SK-N-SH (cell line): ENCODE data around the gene SIK2. TPM values are rescaled to one million over a fixed set of nuclear protein-coding genes. Genes with fewer than 3 reads are reported as not detected.

Experiments
- CTCF ChIA-PET: fragments of 300-600, 350-600 bp; formaldehyde crosslinking; extraction: SDS; loops from one replicate; lab custom pipeline; 2021; lab: Yijun Ruan, JAX
- POLR2A ChIA-PET: fragments of 350-600 bp; sonication (Branson Sonifier 250); formaldehyde crosslinking; extraction: SDS; loops from one replicate; lab custom pipeline; 2020; ENCODE audit warnings: antibody characterized with exemption, inconsistent platforms; lab: Yijun Ruan, JAX
- DNase-seq: peaks from one replicate; pipeline ENCODE4 v3.0.0; 2012
- H2AFZ ChIP-seq: fragments of 200-600 bp; sonication (generic); 2 replicates; pipeline ENCODE4 v1.8.1; 2016; ENCODE audit warnings: antibody characterized with exemption, mild to moderate bottlenecking, low read depth
- H3F3A ChIP-seq: fragments of 200-600 bp; sonication (generic); replicated peaks from 2 replicates; pipeline ENCODE3; 2016; ENCODE audit warnings: antibody characterized with exemption, mild to moderate bottlenecking; ENCODE audit not compliant: insufficient read depth
- H3K27ac ChIP-seq, 2 experiments: fragments of 200-500 bp in 1 of 2; fragments of 200-600 bp in 1 of 2; sonication (Bioruptor generic) in 1 of 2; sonication (generic), shearing (Covaris generic) in 1 of 2; 2 replicates each; pipeline versions ENCODE4 v1.5.1 to v1.6.1; 2014 to 2016; ENCODE audit warnings: low read depth in 2 of 2, inconsistent platforms in 1 of 2, low read length in 1 of 2, mild to moderate bottlenecking in 1 of 2, mixed read lengths in 1 of 2
- H3K27me3 ChIP-seq: fragments of 200-600 bp; sonication (generic), shearing (Covaris generic); 2 replicates; pipeline ENCODE4 v1.6.1; 2016; ENCODE audit warnings: mixed run types; ENCODE audit not compliant: insufficient read depth
- H3K36me3 ChIP-seq, 2 experiments: fragments of 200-500 bp in 1 of 2; fragments of 200-600 bp in 1 of 2; sonication (Bioruptor generic) in 1 of 2; sonication (generic) in 1 of 2; replicated peaks in 1 of 2; 2 replicates each; pipeline versions ENCODE3 to v1.5.1; 2014 to 2016; ENCODE audit warnings: low read length in 1 of 2, mild to moderate bottlenecking in 1 of 2; ENCODE audit not compliant: insufficient read depth in 2 of 2, control insufficient read depth in 1 of 2
- H3K4me1 ChIP-seq, 2 experiments: fragments of 200-500 bp in 1 of 2; fragments of 200-600 bp in 1 of 2; sonication (Bioruptor generic) in 1 of 2; sonication (generic), shearing (Covaris generic) in 1 of 2; 2 replicates each; pipeline versions ENCODE4 v1.5.1 to v1.6.1; 2014 to 2016; ENCODE audit warnings: low read depth in 1 of 2, low read length in 1 of 2, mixed run types in 1 of 2; ENCODE audit not compliant: insufficient read depth in 2 of 2, control insufficient read depth in 1 of 2
- H3K4me2 ChIP-seq: fragments of 200-600 bp; sonication (generic), shearing (Covaris generic); 2 replicates; pipeline ENCODE4 v1.6.1; 2017; ENCODE audit warnings: mixed run types
- H3K4me3 ChIP-seq, 2 experiments: fragments of 200-500 bp in 1 of 2; fragments of 200-600 bp in 1 of 2; sonication (Bioruptor generic) in 1 of 2; sonication (generic), shearing (Covaris generic) in 1 of 2; 2 replicates each; pipeline versions ENCODE4 v1.5.1 to v1.8.1; 2014 to 2016; ENCODE audit warnings: low read depth in 2 of 2, inconsistent platforms in 1 of 2, low read length in 1 of 2, mild to moderate bottlenecking in 1 of 2, mixed read lengths in 1 of 2, moderate library complexity in 1 of 2
- H3K79me2 ChIP-seq: fragments of 200-600 bp; sonication (generic); 2 replicates; pipeline ENCODE4 v1.8.1; 2017; ENCODE audit warnings: mild to moderate bottlenecking; ENCODE audit not compliant: insufficient read depth
- H3K9ac ChIP-seq: fragments of 200-600 bp; sonication (generic); 2 replicates; pipeline ENCODE4 v1.6.1; 2017; ENCODE audit warnings: mixed run types
- H3K9me2 ChIP-seq: fragments of 200-600 bp; sonication (generic); 2 replicates; pipeline ENCODE4 v1.6.1; 2017; ENCODE audit warnings: mixed run types
- H3K9me3 ChIP-seq: fragments of 200-600 bp; sonication (generic); 2 replicates; pipeline ENCODE4 v1.6.1; 2017; ENCODE audit warnings: mixed run types, mild to moderate bottlenecking, moderate library complexity
- H4K20me1 ChIP-seq: fragments of 200-600 bp; sonication (generic); 2 replicates; pipeline ENCODE4 v1.6.1; 2017; ENCODE audit warnings: mild to moderate bottlenecking, mixed run types; ENCODE audit not compliant: insufficient read depth
- CHD2 ChIP-seq: fragments of 150-350 bp; IDR thresholded peaks from 2 replicates; pipeline ENCODE4 v1.6.1; 2018; ENCODE audit warnings: low read length; ENCODE audit not compliant: partially characterized antibody
- ELF1 ChIP-seq: IDR thresholded peaks from 2 replicates; pipeline ENCODE4 v1.4.0; 2012
- EP300 ChIP-seq, 2 experiments: IDR thresholded peaks; 2 replicates each; pipeline versions ENCODE4 v1.4.0 to v1.6.1; 2012; ENCODE audit warnings: borderline replicate concordance in 1 of 2, low read depth in 1 of 2, low read length in 1 of 2
- EZH2phosphoT487 ChIP-seq: fragments of 200-600 bp; sonication (generic); IDR thresholded peaks from 2 replicates; pipeline ENCODE4 v1.6.1; 2017; ENCODE audit warnings: low read depth, mixed run types, mild to moderate bottlenecking, antibody characterized with exemption, moderate library complexity, borderline replicate concordance
- FOSL2 ChIP-seq: IDR thresholded peaks from 2 replicates; pipeline ENCODE4 v1.4.0; 2012; ENCODE audit warnings: low read depth, mild to moderate bottlenecking, moderate library complexity, borderline replicate concordance
- GABPA ChIP-seq: IDR thresholded peaks from 2 replicates; pipeline ENCODE4 v1.4.0; 2012; ENCODE audit warnings: low read depth, mild to moderate bottlenecking
- GATA2 ChIP-seq: sonication (generic); formaldehyde crosslinking; IDR thresholded peaks from 2 replicates; pipeline ENCODE4 v1.5.0; 2020; ENCODE audit warnings: mild to moderate bottlenecking, missing genetic modification reagents
- JUND ChIP-seq: IDR thresholded peaks from 2 replicates; pipeline ENCODE4 v1.4.0; 2012
- MEF2A ChIP-seq: IDR thresholded peaks from 2 replicates; pipeline ENCODE4 v1.4.0; 2012; ENCODE audit warnings: low read depth, borderline replicate concordance
- RCOR1 ChIP-seq: fragments of 150-350 bp; IDR thresholded peaks from 2 replicates; pipeline ENCODE4 v1.6.1; 2017; ENCODE audit warnings: antibody characterized with exemption, low read length
- REST ChIP-seq: IDR thresholded peaks from 2 replicates; pipeline ENCODE4 v1.6.1; 2012; ENCODE audit warnings: mild to moderate bottlenecking, low read depth, low read length, moderate library complexity
- SIN3A ChIP-seq: IDR thresholded peaks from 2 replicates; pipeline ENCODE4 v1.6.1; 2012; ENCODE audit warnings: low read depth, mild to moderate bottlenecking, low read length, moderate library complexity, borderline replicate concordance
- TAF1 ChIP-seq: IDR thresholded peaks from 2 replicates; pipeline ENCODE4 v1.6.1; 2012; ENCODE audit warnings: low read depth, mild to moderate bottlenecking, low read length, moderate library complexity, borderline replicate concordance
- TCF12 ChIP-seq: IDR thresholded peaks from 2 replicates; pipeline ENCODE4 v1.4.0; 2012
- USF2 ChIP-seq: fragments of 150-350 bp; IDR thresholded peaks from 2 replicates; pipeline ENCODE4 v1.6.1; 2017; ENCODE audit warnings: antibody characterized with exemption, low read length, low read depth, borderline replicate concordance
- YY1 ChIP-seq: IDR thresholded peaks from 2 replicates; pipeline ENCODE4 v1.4.0; 2012; ENCODE audit warnings: low read depth, mild to moderate bottlenecking
- ZBTB33 ChIP-seq: IDR thresholded peaks from 2 replicates; pipeline ENCODE4 v1.4.0; 2012; ENCODE audit warnings: low read depth, borderline replicate concordance
- WGBS: methylation state at CpG from one replicate; pipeline ENCODE4 v1.1.6; 2017; ENCODE audit warnings: low lambda C conversion rate; 5-methylcytosine and 5-hydroxymethylcytosine counted together
- polyA plus RNA-seq, 3 experiments: library from polyadenylated mRNA; depleted of rRNA; stranded (reverse); fragments of >200 nt; gene quantifications; 2 replicates each; pipeline ENCODE4 v1.2.3, GENCODE V29; 2012
- TF ChIP-seq, protein P1 (sequence below): fragments of 150-350 bp; IDR thresholded peaks from 2 replicates; pipeline ENCODE4 v1.6.1; 2016; ENCODE audit warnings: mild to moderate bottlenecking, low read depth, low read length
- TF ChIP-seq, protein P2 (sequence below): IDR thresholded peaks from 2 replicates; pipeline ENCODE4 v1.4.0; 2012; ENCODE audit warnings: low read depth

SIK2 gene
- polyA plus RNA-seq, 1 of the 3 experiments (the other 2 are of a cell fraction) = 8.9 TPM

- peaks cover 1 to 14% of the 10 kb centered on the region in 2 experiments; a peak in 3 of 4 replicates for H3K4me1 ChIP-seq
- CTCF ChIA-PET = interaction anchor here (0.7 to 1.2 kb wide), 3 partner anchors 20 to 138 kb away, joined by 3 read pairs; no protein-coding TSS in a partner anchor
- H3K4me3 ChIP-seq = no peak overlapping the region
- TF ChIP-seq GABPA (no peak), EZH2phosphoT487 (no peak), TAF1 (no peak), ELF1 (no peak), YY1 (no peak), GATA2 (CRISPR knock-in tag) (no peak), ZBTB33 (no peak), JUND (no peak), EP300 (IDR thresholded peaks at IDR 0.05; ENCODE audit: borderline replicate concordance in 1 of 2, low read depth in 1 of 2, low read length in 1 of 2) (no peak), RCOR1 (no peak)
- TF ChIP-seq, protein P1, sequence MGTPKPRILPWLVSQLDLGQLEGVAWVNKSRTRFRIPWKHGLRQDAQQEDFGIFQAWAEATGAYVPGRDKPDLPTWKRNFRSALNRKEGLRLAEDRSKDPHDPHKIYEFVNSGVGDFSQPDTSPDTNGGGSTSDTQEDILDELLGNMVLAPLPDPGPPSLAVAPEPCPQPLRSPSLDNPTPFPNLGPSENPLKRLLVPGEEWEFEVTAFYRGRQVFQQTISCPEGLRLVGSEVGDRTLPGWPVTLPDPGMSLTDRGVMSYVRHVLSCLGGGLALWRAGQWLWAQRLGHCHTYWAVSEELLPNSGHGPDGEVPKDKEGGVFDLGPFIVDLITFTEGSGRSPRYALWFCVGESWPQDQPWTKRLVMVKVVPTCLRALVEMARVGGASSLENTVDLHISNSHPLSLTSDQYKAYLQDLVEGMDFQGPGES = no peak
- TF ChIP-seq, protein P2, sequence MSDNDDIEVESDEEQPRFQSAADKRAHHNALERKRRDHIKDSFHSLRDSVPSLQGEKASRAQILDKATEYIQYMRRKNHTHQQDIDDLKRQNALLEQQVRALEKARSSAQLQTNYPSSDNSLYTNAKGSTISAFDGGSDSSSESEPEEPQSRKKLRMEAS = no peak
- peaks cover 53 to 67% of the 10 kb centered on the region in 2 experiments for H3K36me3 ChIP-seq
- no peaks in the 10 kb centered on the region for H3K27me3 ChIP-seq
- POLR2A ChIA-PET = no interaction called here
- H4K20me1 ChIP-seq = no peaks in the 10 kb centered on the region
- H2AFZ ChIP-seq = no peak overlapping the region
- H3K9me3 ChIP-seq = no peaks in the 10 kb centered on the region
- H3K79me2 ChIP-seq = peaks cover 25% of the 10 kb centered on the region
- no peak overlapping the region for H3K9ac ChIP-seq
- no peak for DNase-seq
- WGBS = 98% methylated on average over 2 of the region's 2 CpGs
- H3F3A ChIP-seq = peaks cover 31% of the 10 kb centered on the region
- H3K27ac ChIP-seq = no peak overlapping the region
- no peak overlapping the region for H3K4me2 ChIP-seq
- no peaks in the 10 kb centered on the region for H3K9me2 ChIP-seq
These were observed 139.5 kb downstream of the SIK2 start for GRCh38 chr11:111741751-111742150.

GRCh38 chr11:111743700-111744099 lies 141.5 kb downstream of the SIK2 start:
- Histone ChIP-seq H3K36me3 (peaks cover 65 to 82% of the 10 kb centered on the region in 2 experiments), H3K79me2 (peaks cover 43% of the 10 kb centered on the region), H3K9ac (no peak overlapping the region), H3K9me2 (no peaks in the 10 kb centered on the region), H3K4me3 (no peak overlapping the region), H4K20me1 (no peaks in the 10 kb centered on the region), H3K27me3 (no peaks in the 10 kb centered on the region), H3K4me2 (no peak overlapping the region), H3K9me3 (no peaks in the 10 kb centered on the region), H3K4me1 (no peaks in the 10 kb centered on the region; a peak in 1 of 4 replicates), H3F3A (peaks cover 27% of the 10 kb centered on the region), H3K27ac (no peak overlapping the region), H2AFZ (no peak overlapping the region)
- POLR2A ChIA-PET = no interaction called here
- CTCF ChIA-PET = interaction anchor here (0.6 to 1.6 kb wide), 2 partner anchors 33 to 145 kb away, joined by 3 to 7 read pairs; no protein-coding TSS in a partner anchor
- 93% methylated on average over 2 of the region's 2 CpGs for WGBS
- DNase-seq = no peak
- no peak for TF ChIP-seq TCF12
- TF ChIP-seq USF2 = no peak
- TF ChIP-seq GATA2 (CRISPR knock-in tag) = no peak
- TF ChIP-seq MEF2A = no peak
- TF ChIP-seq, protein P2 = no peak
- no peak for TF ChIP-seq CHD2
- no peak for TF ChIP-seq EZH2phosphoT487
- TF ChIP-seq REST = no peak
- no peak for TF ChIP-seq ELF1
- no peak for TF ChIP-seq FOSL2
- TF ChIP-seq YY1 = no peak
- no peak for TF ChIP-seq SIN3A
